ENCODE results near the gene CD300A. TPM values are rescaled to one million over a fixed set of nuclear protein-coding genes. Genes with fewer than 3 reads are reported as not detected.

CD300A gene
- total RNA-seq, 1 donor from 2014 or later, result 19.0 TPM

DNA sequence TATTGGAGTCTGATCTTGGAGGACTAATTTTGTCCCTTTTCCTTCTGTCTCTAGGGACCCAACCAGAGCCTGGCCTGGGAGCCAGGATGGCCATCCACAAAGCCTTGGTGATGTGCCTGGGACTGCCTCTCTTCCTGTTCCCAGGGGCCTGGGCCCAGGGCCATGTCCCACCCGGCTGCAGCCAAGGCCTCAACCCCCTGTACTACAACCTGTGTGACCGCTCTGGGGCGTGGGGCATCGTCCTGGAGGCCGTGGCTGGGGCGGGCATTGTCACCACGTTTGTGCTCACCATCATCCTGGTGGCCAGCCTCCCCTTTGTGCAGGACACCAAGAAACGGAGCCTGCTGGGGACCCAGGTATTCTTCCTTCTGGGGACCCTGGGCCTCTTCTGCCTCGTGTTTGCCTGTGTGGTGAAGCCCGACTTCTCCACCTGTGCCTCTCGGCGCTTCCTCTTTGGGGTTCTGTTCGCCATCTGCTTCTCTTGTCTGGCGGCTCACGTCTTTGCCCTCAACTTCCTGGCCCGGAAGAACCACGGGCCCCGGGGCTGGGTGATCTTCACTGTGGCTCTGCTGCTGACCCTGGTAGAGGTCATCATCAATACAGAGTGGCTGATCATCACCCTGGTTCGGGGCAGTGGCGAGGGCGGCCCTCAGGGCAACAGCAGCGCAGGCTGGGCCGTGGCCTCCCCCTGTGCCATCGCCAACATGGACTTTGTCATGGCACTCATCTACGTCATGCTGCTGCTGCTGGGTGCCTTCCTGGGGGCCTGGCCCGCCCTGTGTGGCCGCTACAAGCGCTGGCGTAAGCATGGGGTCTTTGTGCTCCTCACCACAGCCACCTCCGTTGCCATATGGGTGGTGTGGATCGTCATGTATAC, 26.5 kb upstream of the CD300A start:
- no peak for DNase-seq (ENCODE audit: low spot score)

DNA sequence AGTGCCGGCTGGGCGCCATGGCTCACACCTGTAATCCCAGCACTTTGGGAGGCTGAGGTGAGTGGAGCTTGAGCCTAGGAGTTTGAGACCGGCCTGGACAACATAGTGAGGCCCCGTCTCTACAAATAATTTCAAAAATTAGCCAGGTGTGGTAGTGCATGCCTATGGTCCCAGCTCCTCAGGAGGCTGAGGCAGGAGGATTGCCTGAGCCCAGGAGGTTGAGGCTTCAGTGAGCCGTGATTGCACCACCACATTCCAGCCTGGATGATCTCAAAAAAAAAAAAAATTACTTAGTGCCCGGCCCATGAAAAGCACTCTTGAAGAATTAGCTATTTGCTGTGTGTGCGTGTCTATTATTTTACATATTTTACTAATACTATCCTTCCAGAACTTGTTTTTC, 24.9 kb upstream of the CD300A start:
- DNase-seq (ENCODE audit: low spot score), result no peak

DNA sequence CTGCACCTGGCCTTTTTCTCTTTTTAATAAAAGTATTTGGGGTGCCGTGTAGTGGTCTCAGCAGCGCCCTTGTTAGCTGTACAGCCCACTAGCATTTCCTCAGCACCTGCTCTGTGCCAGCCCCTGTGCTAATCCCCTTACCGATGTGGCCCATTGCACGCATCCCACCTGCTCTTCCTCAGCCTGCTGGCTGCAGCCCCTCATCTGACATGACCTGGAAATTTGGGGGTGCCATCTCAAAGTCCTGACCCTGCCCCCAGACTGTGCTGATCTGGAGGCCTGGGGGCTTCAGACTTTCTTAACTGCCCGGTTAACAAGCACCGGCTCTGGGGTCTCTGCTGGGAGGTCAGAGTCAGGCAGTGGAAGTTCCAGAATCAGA, 24.2 kb upstream of the CD300A start:
- DNase-seq (ENCODE audit: low spot score), result no peak

- DNase-seq (ENCODE audit: low spot score), result peak; percentile 95
Observed at GRCh38 chr17:74442670-74443515, 23.5 kb upstream of the CD300A start.

- no peak for DNase-seq (ENCODE audit: low spot score)
Observed at GRCh38 chr17:74443516-74444296, 22.7 kb upstream of the CD300A start.

DNA sequence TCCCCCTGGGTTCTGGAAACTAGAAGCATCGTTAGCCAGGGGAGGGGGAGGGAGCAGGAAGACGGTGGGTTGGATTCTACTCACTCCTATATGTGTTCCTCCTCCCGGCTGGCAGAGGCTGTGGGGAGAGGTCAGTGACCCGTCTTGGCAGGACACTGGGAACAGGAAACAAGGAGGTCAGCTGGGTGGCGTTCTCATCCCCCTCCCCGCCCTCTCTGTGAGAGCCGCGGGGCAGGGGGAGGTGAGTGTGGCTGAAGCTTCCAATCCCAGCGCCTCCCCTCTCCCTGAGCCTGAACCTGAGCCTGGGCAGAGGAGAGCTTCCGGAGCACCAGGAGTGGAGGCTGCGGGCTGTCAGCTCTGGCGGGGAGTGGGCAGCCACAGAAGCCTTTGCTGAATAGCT, 22.0 kb upstream of the CD300A start:
- DNase-seq (ENCODE audit: low spot score), result no peak

GRCh38 chr17:74445158-74445557, 21.3 kb upstream of the CD300A start:
- no peak for DNase-seq (ENCODE audit: low spot score)

GRCh38 chr17:74446551-74447500, 19.6 kb upstream of the CD300A start:
- DNase-seq (ENCODE audit: low spot score), result no peak

DNA sequence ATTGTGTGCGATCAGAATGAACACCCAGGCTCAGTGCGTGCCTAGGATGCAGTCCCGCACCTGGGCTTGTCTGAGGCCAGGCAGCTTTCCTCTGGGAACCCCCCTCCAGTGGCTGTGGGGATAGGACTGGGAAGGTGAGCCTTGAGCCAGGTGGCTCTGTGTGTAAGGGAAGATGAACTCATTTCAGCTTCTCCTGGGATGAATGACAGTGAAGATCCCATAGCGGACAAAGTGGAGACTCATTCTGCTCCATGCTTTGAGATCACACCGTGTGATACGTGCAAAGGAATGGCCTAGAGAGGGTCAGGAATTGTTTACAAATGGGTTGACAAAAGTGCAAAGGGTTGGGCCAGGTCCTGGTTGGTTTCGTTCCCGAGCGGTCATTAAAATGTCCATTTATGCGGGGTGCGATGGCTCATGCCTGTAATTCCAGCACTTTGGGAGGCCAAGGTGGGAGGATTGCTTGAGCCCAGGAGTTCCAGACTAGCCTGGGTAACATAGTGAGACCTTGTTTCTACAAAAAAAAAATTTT, 18.7 kb upstream of the CD300A start:
- DNase-seq (ENCODE audit: low spot score), result no peak

DNA sequence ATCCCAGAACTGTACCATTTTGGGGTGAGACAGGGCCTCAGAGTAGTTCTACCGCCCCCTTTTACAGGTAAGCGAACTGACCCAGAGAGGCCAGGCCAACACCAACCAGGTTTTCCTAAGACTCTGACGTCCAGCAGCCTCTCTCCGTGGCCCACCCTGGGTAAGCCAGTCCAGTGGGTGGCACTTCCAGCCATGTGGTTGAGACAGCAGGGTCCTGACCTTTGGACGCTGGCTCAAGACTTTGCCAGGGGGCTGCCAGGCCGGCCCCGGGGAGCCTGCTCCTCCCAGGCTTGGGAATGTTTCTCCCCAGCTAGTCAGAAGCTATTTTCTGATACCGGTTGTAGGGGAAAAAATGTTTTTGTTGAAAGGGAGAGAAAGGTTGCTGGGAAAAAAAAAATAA, 17.7 kb upstream of the CD300A start:
- no peak for DNase-seq (ENCODE audit: low spot score)

- DNase-seq (ENCODE audit: low spot score), result no peak
Observed at GRCh38 chr17:74449306-74449705, 17.1 kb upstream of the CD300A start.

DNA sequence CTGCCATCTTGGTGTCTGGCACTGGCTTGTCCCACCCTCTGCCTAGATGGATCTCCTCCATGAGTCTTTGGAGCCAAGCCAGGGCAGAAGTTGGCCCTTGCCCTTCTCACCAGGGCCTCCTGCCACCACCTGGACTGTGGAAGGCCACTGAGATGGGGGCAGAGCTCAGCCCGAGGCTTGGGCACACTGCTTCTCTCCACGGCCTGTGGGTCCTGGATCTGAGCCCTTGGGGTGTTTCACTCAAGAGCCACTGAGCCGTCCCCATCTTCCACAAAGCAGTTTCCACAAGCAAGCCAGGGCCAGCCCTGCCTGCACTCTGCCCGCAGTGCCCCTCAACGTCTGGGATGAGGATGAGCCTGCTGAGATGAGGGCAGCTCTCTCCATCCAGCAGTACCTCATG, 16.7 kb upstream of the CD300A start:
- DNase-seq (ENCODE audit: low spot score), result no peak

- DNase-seq (ENCODE audit: low spot score), result no peak
Observed at GRCh38 chr17:74450231-74450630, 16.2 kb upstream of the CD300A start.

DNA sequence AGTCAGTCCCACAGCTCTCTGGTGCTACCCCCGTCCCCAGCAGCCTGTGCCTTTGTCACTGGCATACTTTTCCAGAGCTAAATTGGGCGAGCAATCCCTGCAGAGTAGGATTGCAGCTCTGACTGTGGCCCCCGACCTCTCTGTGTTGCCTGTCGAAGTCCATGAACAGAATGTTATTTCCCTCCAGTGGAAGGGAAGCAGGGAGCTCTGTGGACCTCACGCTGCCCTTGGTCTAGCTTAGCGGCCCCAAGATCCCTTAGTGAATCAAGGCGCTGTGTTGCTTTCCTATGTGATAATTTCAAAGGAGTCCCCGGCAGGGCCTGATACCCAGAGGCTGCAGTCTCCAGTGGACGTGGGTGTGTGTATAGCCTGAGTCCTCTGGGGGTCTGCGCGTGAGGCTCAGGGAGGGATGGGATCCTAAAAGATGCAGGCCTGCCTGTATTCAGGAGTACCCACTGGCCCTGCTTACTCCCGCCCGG, 15.5 kb upstream of the CD300A start:
- DNase-seq (ENCODE audit: low spot score), result no peak

- DNase-seq (ENCODE audit: low spot score), result no peak
Observed at GRCh38 chr17:74451557-74451956, 14.9 kb upstream of the CD300A start.

- no peak for DNase-seq (ENCODE audit: low spot score)
Observed at GRCh38 chr17:74452033-74452840, 14.2 kb upstream of the CD300A start.

- no peak for DNase-seq (ENCODE audit: low spot score)
Observed at GRCh38 chr17:74452841-74453661, 13.4 kb upstream of the CD300A start.

- DNase-seq (ENCODE audit: low spot score), result no peak
Observed at GRCh38 chr17:74453665-74454196, 12.7 kb upstream of the CD300A start.

Data from mesenteric fat pad (tissue), 1 donor.